HG03039 (cell line): ENCODE data around the gene KIF11.
"Not testable (repeated sequence)": the region's sequence is repeated elsewhere in the genome, so short reads cannot be mapped to it uniquely, and the experiment has no call there.

Experiments used
- ATAC-seq: cut with Tn5 transposase; IDR thresholded peaks from one replicate; pipeline ENCODE4 v1.9.1; 2021; ENCODE audit warnings: mild to moderate bottlenecking, moderate library complexity; ENCODE audit not compliant: unreplicated experiment

Gene KIF11

DNA sequence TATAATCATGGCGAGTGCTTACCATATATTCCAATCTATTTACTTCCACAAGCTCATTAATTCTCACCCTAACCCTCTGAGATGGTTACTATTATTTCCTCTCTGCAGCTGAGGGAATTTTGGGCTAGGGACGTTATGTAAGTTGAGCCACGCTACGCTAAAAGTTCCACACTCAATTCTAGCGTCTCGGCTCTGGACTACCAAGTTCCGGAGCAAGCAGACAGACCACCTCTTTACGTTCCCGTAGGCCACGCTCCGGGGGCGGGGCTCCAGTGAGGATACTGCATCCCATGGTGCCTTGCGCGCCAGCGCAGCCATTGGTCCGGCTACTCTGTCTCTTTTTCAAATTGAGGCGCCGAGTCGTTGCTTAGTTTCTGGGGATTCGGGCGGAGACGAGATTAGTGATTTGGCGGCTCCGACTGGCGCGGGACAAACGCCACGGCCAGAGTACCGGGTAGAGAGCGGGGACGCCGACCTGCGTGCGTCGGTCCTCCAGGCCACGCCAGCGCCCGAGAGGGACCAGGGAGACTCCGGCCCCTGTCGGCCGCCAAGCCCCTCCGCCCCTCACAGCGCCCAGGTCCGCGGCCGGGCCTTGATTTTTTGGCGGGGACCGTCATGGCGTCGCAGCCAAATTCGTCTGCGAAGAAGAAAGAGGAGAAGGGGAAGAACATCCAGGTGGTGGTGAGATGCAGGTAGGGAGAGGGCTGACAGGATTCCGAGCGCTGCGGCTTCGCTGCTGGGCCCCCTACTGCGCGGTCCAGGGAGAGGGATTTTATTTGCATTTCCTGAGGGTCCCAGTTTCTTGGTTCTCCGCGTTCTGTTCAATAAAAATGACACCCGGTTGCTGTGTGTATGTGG is at the start of gene KIF11:
Gene KIF11 (plus strand): TSS at position 370 of the 858 bp plus-strand sequence. CDS start 246 bp downstream, at position 616.
- peak; percentile 67 for ATAC-seq

DNA sequence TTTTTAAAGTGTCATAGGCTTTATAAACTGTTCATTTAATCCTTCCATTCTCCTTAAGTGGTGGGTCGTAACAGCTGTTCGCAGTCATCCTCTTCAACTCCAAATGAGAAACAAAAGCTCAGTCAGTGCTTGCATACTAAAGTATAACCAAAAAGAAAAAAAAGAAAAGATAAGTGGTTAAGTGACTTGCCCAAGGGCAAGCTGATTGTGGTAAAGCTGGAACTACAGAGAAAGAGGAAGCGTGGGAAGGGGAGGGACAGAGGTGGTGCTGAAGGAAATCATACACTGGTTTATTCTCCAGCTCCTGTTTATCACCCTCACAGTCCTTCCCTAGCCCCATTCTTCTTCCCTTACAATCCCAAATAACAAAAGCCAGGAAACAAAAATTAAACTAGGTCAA is 48.6 kb upstream of the KIF11 start:
- ATAC-seq = no peak

DNA sequence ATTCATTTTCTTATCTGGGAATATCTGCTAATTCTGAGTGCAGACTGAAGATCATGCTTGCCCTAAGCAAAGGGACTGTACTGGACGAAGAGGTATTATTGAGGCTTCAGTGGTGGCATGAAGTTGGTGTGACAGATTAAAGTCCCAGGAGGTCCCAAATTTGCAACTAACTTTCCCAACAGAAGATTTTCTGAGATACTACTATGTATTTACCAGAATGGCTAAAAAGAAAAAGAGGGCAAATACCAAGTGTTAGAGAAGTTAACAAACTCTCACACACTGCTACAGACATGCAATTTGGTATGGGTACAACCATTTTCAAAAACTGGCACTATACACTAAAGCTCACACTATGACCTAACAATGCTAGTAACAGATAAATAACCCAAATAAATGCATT is 47.4 kb upstream of the KIF11 start:
- ATAC-seq = no peak

DNA sequence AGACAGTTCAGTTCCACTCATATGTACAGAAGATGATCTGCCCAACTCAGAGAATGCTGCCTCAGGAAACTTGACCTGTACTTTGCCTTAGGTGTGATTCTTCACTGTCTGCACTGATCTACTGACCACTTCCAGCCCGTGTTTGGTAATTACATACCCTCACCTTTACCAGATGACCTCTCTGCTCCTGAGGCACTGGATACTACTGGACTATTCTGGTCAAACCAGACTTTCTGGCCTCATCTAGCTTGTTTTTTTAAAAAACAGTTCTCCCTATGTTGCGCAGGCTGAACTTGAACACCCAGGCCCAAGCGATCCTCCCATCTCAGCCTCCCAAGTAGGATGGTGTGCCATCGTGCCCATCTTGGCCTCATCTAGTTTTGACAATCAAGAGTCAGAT is 45.3 kb upstream of the KIF11 start:
- no peak for ATAC-seq

DNA sequence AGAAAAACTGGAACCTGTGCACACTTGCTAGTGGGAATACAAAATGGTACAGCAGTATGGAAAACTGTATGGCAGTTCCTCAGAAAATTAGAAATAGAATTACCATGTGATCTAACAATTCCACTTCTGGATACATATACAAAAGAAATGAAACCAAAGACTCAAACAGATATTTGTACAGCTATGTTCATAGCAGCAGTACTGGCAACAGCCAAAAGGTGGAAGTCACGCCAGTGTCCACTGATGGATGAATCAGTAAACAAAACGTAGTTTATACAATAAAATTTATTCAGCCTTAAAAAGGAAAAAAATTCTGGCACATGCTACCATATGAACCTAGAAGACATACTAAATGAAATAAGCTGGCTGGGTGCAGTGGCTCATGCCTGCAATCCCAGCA is 42.0 kb upstream of the KIF11 start:
- ATAC-seq = no peak

DNA sequence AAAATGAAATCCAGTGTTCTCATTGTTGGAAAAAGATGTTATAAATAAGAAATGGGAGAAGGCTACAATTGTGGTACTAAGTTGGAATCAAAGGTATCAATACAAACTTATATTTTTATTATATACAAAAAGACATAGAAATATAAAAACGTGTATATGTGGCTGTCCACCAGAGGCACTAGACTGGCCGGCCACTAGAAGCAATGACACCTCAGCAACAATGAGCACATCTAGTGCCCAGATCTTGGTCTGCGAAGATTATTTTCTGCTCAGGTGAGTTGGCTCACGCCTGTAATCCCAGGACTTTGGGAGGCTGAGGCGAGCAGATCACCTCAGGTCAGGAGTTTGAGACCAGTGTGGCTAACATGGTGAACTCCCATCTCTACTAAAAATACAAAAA is 40.6 kb upstream of the KIF11 start:
- ATAC-seq = no peak

DNA sequence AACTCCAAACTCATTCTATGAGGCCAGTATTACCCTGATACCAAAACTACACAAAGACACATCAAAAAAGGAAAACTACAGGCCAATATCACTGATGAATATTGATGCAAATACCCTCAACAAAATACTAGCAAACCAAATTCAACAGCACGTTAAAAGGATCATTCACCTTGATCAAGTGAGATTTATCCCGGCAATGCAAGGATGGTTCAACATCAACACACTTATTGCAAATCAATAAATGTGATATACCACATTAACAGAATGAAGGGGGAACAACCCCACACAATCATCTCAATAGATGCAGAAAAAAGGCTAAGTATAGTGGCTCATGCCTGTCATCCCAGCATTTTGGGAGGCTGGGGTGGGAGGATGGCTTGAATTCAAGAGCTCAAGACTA is 39.0 kb upstream of the KIF11 start:
- no peak for ATAC-seq

DNA sequence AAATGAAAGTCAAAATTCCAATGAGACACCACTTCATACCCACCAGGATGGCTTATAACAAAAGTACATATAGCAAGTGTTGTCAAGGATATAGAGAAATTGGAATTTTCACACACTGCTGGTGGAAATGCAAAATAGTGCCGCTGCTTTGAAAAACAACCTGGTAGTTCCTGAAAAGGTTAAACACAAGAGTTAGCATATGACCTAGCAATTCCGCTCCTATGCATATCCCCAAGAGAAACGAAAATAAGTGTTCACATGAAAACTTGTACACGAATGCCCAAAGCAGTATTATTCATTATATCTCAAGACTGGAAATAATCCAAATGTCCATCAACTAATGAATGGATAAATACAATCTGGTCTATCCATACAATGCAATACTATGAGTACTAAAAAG is 33.9 kb upstream of the KIF11 start:
- ATAC-seq = no peak

DNA sequence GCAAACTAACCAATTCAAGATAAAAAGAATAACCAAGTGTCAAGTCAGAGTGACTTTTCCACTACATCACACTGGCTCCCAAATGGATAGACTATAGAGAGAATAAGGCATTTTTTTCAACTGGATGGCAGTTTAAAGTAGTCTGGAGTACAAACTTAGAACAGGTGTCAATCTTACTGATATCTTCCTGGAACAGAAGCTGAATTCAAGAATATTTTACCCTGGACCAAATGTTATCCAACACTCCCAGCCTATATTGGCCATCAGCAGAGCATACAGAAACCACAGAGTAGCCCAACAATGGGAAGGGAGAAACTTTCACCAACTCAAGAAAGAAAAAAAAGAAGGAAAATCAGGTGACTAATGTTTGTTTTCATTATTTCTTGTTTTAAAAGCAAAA is 30.5 kb upstream of the KIF11 start:
- no peak for ATAC-seq

DNA sequence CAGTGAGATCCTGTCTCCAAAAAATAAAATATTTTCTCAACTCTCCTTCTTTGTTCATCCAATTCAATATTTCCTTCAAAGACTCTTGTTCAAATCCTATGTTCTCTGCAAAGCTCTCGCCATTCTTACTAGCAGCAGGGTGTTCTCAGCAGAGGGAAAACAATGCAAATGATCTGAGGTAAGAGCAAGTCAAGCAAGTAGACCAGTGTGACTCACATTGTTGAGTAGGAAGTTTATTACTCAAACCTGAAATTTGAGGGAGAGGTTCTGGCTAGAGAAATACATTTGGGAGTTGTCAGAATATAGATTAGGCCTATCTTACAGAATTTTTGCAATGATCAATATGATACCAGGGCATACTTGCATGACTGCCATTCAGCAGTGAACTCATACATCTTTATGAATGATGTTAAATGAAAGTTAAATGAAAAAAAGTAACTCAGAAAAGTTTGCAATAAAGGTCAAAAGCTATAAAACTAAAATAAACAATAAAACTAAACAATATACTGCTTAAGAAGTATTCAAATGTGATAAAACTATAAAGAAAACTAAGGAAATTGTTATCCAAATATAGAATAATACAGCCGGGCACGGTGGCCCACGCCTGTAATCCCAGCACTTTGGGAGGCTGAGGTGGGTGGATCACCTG is 24.9 kb upstream of the KIF11 start:
- ATAC-seq = peak; percentile 54

DNA sequence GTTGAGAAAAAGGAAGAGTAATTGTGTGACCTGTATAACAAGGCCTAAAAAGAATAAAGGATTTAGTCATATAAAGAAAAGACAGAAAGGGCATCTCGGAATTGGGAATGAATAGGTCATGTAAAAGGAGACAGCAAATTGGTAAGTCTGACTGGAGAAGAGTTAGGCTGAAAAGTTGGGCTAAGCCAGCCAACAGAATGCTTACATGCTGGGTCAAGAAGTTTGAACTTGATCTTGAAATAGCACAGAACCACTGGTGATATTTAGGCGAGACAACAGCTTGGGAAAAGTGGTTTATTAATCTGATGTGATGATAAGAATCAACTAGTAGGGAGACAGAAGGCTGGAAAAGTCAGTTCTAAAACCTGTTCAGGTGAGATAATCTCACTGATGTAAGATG is 23.9 kb upstream of the KIF11 start:
- no peak for ATAC-seq

DNA sequence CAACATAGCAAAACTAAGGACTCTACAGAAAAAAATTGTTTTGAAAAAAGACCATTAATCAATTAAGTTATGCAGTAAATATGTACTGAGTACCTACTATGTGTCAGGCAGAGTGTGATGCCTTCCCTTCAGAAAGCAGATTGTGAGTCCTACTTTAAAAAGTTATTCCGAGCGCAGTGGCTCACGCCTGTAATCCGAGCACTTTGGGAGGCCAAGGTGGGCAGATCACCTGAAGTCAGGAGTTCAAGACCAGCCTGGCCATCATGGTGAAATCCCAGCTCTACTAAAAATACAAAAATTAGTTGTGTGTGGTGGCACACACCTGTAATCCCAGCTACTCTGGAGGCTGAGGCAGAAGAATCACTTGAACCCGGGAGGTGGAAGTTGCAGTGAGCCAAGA is 23.3 kb upstream of the KIF11 start:
- not testable (repeated sequence) for ATAC-seq

DNA sequence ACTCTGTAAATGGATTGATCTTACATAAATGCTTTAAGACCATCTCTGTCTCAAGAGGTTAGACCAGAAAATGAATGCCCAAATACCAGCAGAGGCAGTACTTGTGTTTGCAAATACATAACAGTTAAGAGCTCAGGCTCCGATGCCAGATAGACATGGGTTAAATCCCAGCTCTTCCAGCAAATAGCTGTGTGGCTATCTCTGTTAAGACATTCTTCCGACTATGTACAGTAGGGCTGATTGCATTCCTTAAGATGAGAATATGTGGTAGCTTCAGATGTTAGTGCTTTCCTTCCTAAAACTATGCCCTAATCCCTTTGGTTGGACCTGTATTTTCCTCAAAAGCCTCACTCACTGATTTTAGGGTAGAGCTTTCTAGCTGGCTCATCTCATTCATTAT is 21.3 kb upstream of the KIF11 start:
- ATAC-seq = no peak

DNA sequence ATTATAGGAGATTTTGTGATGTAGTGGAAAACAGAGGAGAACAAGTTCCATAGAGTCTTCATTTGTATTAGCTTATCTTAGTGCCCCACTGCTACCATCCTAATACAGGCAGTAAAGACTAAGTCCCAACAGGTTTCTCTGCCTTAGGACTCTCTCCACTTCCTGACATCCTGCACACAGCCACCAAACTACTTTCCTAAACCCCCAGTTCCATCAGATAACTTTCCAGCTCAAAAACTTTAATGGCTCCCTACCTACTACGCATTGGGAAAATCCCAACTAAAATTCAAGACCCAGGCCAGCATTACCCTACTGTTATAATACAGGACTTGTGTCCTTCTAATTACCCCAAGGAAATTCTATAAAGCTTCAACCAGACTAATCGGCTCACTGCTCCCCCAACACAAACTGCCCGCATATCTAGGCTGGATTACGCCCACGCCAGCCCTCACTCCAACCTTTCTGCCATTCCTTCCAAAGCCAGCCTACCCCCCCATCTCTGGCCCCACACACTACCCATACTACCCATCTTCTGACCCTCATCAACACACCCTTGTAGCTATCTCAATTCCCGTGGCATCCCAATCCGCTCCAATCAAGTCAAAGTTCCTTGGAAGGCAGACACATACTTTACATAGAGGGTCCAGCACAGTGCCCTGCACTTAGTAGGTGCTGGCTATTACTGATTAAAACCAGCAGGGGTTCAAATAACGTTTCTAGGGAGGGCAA is 20.4 kb upstream of the KIF11 start:
- ATAC-seq = no peak

DNA sequence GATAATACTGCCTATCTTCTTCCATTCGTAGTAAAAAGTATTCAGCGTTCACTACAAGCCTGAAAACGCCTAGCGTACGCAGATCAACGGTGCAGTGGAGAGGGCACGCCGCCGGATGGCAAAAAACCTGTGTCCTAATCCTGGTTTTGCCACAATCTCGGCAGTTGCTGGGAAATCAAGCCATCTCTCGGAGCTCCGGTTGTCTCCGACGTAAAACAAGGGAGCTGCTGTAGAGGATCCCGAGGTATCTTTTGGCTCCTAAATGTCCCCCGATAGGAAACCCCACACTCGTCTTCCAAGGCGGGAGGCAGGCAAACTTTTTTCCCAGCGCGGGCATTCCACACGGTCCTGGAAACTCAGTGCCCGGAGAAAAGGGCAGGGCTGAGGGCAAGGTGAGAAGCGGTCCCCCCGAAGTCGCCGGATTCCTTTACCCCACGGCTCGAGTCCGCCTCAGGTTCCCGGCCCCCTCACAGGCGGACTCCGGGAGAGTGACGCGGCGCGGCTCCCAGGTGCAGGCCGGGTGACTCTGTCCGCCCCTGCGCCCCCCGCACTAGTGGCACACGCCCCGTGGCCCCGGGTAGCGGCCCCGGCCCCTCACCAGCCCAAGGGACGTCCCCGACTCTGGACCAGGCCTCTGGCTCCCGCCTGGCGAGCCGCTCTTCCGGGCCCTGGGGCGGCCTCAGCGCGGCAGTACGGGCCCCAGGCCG is 19.7 kb upstream of the KIF11 start:
- ATAC-seq = no peak

DNA sequence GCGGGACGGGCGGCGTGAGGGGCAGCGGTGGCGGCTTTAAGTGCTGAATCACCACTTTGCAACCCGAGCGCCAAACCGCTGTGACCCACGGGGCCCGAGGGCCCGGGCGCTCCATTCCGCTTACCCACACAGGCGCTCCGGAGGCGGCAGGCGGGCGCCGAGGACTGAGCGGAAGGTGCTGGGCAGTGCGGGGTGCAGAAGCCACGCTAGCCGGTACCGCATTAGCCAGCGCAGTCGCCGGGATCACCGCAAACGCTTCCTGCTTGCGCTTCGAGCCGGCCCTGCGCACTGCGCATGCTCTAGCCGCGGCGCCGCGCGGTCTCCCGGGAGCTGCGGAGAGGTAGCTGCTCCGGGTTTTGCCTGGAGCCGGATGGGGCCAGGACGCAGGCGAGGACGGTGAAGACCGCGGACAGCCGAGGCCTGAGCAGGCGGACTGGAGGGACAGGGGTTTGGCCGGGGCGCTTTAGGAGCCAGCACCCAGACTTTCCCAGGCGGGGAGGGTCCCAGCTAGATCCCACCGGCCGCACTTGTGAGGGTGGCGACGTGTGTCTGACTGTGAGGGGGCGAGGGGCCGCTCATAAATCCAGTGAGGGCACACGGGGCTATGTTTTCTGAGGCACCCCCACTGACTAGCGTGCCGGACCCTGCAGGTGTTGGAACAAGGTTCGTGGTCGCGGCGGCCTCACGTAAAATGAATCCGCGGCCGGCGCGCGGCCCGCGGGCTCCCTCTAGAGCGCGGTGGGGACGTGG is 19.0 kb upstream of the KIF11 start, which contains the start of gene IDE:
Gene IDE (minus strand): TSS at position 296 of the 750 bp plus-strand sequence. CDS start 74 bp downstream, at position 222.
- ATAC-seq = peak; percentile 65

DNA sequence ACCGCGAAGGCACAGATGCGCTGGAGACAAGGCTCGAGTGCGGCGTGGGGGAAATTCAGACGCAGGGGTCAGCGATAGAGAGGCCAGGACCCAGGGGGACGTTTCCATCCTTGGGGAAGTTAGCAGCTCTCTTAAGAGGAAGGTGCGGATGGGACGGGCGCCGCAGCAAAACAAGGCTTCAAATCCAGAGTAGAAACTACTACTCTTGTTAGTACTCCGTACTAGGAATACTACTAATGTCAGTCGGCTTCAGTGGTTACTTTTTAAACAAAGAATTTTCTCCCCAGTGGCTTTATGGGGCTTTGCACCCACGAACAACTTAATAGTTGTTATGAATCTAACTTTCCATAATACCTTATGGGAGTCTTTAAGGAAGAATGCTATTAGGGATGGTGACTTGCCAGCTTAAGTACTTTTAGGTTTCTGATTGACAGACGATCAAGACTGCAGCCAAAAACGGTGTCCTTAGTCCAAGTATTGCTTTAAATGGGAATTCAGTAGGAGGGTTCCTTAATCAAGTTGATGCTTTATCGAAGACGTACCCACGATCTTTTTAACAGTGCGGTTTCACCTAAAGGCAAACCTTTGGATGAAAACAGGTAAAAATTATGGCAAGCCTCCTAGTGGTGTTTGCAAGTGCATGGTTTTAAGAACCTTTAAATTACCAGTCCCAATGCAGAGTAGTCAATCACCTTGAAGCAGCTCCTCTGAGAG is 18.2 kb upstream of the KIF11 start:
- ATAC-seq = no peak

DNA sequence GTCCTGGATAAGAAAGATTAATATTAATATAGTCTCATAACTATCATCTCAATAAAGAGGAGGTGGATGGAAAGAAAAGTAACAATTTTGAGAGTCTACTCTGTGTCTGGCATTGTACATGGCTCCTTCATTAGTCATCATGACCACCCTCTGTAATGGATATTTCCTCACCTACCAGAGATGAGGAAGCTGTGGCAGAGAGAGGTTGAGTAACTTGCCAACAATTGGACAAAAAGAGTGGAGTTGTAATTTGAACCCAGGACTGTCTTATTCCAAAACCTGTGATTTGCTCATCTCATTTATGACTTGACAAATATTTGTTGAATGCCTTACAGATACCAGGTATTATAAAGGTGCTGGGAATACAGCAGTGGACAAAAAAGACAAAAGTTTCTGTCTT is 17.0 kb upstream of the KIF11 start:
- no peak for ATAC-seq

DNA sequence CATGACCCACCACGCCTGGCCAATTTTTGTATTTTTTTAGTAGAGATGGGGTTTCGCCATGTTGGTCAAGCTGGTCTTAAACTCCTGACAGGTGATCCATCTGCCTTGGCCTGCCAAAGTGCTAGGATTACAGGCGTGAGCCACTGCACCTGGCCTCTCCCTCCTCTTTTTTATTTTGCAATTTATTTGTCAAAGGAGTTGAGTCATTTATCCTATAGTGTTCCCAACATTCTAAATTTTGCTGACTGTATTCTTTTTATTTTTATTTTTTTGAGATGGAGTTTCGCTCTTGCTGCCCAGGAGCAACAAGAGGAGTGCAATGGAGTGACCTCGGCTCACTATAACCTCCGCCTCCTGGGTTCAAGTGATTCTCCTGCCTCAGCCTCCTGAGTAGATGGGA is 10.6 kb upstream of the KIF11 start:
- not testable (repeated sequence) for ATAC-seq
